ENCODE data around the gene RTKN. TPM values are rescaled to one million over a fixed set of nuclear protein-coding genes. Genes with fewer than 3 reads are reported as not detected.

The RTKN gene
- total RNA-seq, 1 experiment from 2014 or later: 87.1 TPM

DNA sequence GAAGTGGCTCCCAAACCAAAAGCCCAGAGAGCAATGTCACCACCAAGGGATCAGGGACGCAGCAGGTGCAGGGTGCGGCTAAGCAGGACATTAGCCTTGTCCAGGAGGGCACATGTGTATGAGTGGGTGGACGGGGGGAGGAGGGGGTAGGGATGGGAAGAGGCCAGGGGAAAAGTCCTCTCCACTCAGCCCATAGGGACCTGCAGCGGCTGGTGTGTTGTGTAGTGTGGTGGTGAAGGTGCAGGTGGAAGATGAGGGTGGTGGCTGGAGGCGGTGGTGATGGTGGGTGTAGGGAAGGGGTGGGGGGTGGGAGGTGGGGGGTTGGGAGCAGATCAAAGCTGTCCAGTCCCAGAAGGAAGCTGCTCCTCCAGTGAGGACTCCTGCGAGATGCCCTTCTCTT, 24.0 kb downstream of the RTKN start:
- no peak overlapping the region for H4K5ac ChIP-seq (ENCODE audit: insufficient read length, low read depth, low read length)
- no peak overlapping the region for H3K56ac ChIP-seq (ENCODE audit: insufficient read length, low read depth, low read length)
- H3K18ac ChIP-seq (ENCODE audit: insufficient read length, low read depth, low read length): no peak overlapping the region
- no peaks in the 10 kb centered on the region for H3K4me1 ChIP-seq (ENCODE audit: insufficient read depth, low read length)
- H3K27me3 ChIP-seq (ENCODE audit: insufficient read depth, low read length): no peaks in the 10 kb centered on the region
- H4K8ac ChIP-seq (replicated peaks; ENCODE audit: insufficient read length, low read depth, low read length): no peak overlapping the region
- H2BK15ac ChIP-seq (ENCODE audit: low read depth, low read length): no peak overlapping the region
- H3K79me2 ChIP-seq (ENCODE audit: insufficient read depth, low read length): no peaks in the 10 kb centered on the region
- H2BK120ac ChIP-seq (ENCODE audit: low read depth, low read length, poor library complexity, severe bottlenecking): no peak overlapping the region
- no peak overlapping the region for H3K4ac ChIP-seq (ENCODE audit: low read depth, low read length)
- Mint-ChIP-seq H3K27me3 (ENCODE audit: low read depth) (peaks cover 32% of the 10 kb centered on the region), H3K9me3 (no peaks in the 10 kb centered on the region; a peak in 1 of 5 replicates), H3K36me3 (ENCODE audit: insufficient read depth in 1 of 3, low read depth in 3 of 3) (peaks cover 0 to 1% (median 0%) of the 10 kb centered on the region in 3 experiments; a peak in 5 of 7 replicates), H3K4me1 (peaks cover 5 to 22% of the 10 kb centered on the region in 2 experiments; a peak in 3 of 4 replicates), H3K27ac (no peak overlapping the region), H3K4me3 (no peak overlapping the region)
- WGBS (ENCODE audit: extremely low coverage, insufficient read length, low lambda C conversion rate): no CpG with 5 or more reads among the region's 6 CpGs
- H2BK20ac ChIP-seq (ENCODE audit: low read depth, low read length, poor library complexity, severe bottlenecking): no peak overlapping the region
- H3T11ph ChIP-seq (ENCODE audit: low read length): no peak overlapping the region
- H2AFZ ChIP-seq (ENCODE audit: low read length): no peak overlapping the region
- H3K4me2 ChIP-seq (ENCODE audit: insufficient read depth, insufficient read length, low read length): no peak overlapping the region
- no peak overlapping the region for H3K23ac ChIP-seq (ENCODE audit: insufficient read length, low read depth, low read length)
- peaks cover 9% of the 10 kb centered on the region for H3K23me2 ChIP-seq (ENCODE audit: insufficient read length, low read depth, low read length, poor library complexity, severe bottlenecking)
- H3K79me1 ChIP-seq (ENCODE audit: insufficient read depth, low read depth, low read length, poor library complexity, severe bottlenecking): no peaks in the 10 kb centered on the region
- no peak overlapping the region for H2AK5ac ChIP-seq (ENCODE audit: insufficient read length, low read length)
- H4K20me1 ChIP-seq (ENCODE audit: control insufficient read depth, insufficient read depth, insufficient read length): no peaks in the 10 kb centered on the region
- TF ChIP-seq, protein P1, sequence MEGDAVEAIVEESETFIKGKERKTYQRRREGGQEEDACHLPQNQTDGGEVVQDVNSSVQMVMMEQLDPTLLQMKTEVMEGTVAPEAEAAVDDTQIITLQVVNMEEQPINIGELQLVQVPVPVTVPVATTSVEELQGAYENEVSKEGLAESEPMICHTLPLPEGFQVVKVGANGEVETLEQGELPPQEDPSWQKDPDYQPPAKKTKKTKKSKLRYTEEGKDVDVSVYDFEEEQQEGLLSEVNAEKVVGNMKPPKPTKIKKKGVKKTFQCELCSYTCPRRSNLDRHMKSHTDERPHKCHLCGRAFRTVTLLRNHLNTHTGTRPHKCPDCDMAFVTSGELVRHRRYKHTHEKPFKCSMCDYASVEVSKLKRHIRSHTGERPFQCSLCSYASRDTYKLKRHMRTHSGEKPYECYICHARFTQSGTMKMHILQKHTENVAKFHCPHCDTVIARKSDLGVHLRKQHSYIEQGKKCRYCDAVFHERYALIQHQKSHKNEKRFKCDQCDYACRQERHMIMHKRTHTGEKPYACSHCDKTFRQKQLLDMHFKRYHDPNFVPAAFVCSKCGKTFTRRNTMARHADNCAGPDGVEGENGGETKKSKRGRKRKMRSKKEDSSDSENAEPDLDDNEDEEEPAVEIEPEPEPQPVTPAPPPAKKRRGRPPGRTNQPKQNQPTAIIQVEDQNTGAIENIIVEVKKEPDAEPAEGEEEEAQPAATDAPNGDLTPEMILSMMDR (conservative IDR thresholded peaks at IDR 0.05): no peak
- no peak for DNase-seq
- no peak overlapping the region for H3K14ac ChIP-seq (ENCODE audit: insufficient read depth, low read length)
- no peaks in the 10 kb centered on the region for H3K9me3 ChIP-seq (ENCODE audit: control insufficient read depth, low read depth, low read length)
- H2BK12ac ChIP-seq (ENCODE audit: insufficient read length, low read depth, low read length): no peak overlapping the region
- H2BK5ac ChIP-seq (ENCODE audit: insufficient read length, low read length): no peak overlapping the region
- H3K9ac ChIP-seq (ENCODE audit: extremely low read depth, insufficient read length, low read length): no peak overlapping the region
- no peak overlapping the region for H3K27ac ChIP-seq (ENCODE audit: insufficient read length, low read depth, low read length)
- H4K91ac ChIP-seq (ENCODE audit: insufficient read length, low read depth, low read length): no peak overlapping the region
